A673 (cell line): ENCODE data around the gene EML6.

Experiments
- CTCF ChIP-seq: fragments of 300-800, 200-600 bp; sonication (generic); conservative IDR thresholded peaks from 2 replicates; pipeline ENCODE4 v1.5.1; 2017; ENCODE audit warnings: low read depth, mild to moderate bottlenecking, antibody characterized with exemption, low read length, moderate library complexity, mixed read lengths
- EZH2 ChIP-seq: fragments of 200-600 bp; sonication (generic); IDR thresholded peaks from 2 replicates; pipeline ENCODE4 v1.6.1; 2017; ENCODE audit warnings: borderline replicate concordance, low read depth, mild to moderate bottlenecking, mixed read lengths, antibody characterized with exemption, low read length; ENCODE audit not compliant: poor library complexity, severe bottlenecking

GRCh38 chr2:54935389-54935788 lies 211.9 kb downstream of the EML6 start:
- TF ChIP-seq CTCF (no peak), EZH2 (no peak)
